Activated T-helper 17 cell treated with anti-CD3 and anti-CD28 coated beads, Interleukin-2, amount 50 U/mL, for 72 hours (primary cell): ENCODE measurements around the gene WIPF3. TPM values are rescaled to one million over a fixed set of nuclear protein-coding genes. Genes with fewer than 3 reads are reported as not detected.

Experiments
- ATAC-seq: fragments of 150-1000 bp; cut with Tn5 transposase; replicated peaks from 2 replicates; pipeline ENCODE4 v1.10.0; 2021; ENCODE audit warnings: mild to moderate bottlenecking, moderate library complexity
- H3K27ac Mint-ChIP-seq: one replicate; pipeline ENCODE4 v1.8.0; 2022; ENCODE audit warnings: mixed read lengths
- H3K27me3 Mint-ChIP-seq: one replicate; pipeline ENCODE4 v1.8.0; 2022; ENCODE audit warnings: mixed read lengths
- H3K36me3 Mint-ChIP-seq: one replicate; pipeline ENCODE4 v1.8.0; 2022; ENCODE audit warnings: low read depth, mild to moderate bottlenecking, mixed read lengths
- H3K4me1 Mint-ChIP-seq: one replicate; pipeline ENCODE4 v1.8.0; 2022; ENCODE audit warnings: mixed read lengths
- H3K4me3 Mint-ChIP-seq: one replicate; pipeline ENCODE4 v1.8.0; 2022; ENCODE audit warnings: mild to moderate bottlenecking, mixed read lengths
- H3K9me3 Mint-ChIP-seq: one replicate; pipeline ENCODE4 v1.8.0; 2022; ENCODE audit warnings: mixed read lengths
- total RNA-seq, 2 donors: library from RNA; stranded (reverse); gene quantifications; one replicate each; pipeline ENCODE4 v1.2.3, GENCODE V29; 2022

WIPF3 gene
- total RNA-seq, 2 donors from 2014 or later: not detected

- Mint-ChIP-seq H3K9me3 (no peaks in the 10 kb centered on the region), H3K4me3 (peak overlapping the region; percentile 43), H3K36me3 (no peaks in the 10 kb centered on the region), H3K27me3 (peaks cover 24% of the 10 kb centered on the region), H3K27ac (no peak overlapping the region), H3K4me1 (no peaks in the 10 kb centered on the region)
- peak; percentile 21 for ATAC-seq
Observed at GRCh38 chr7:29825775-29826529, 19.6 kb downstream of the WIPF3 start.

GRCh38 chr7:29826530-29826822 lies 20.2 kb downstream of the WIPF3 start:
- ATAC-seq: no peak
- no peaks in the 10 kb centered on the region for H3K9me3 Mint-ChIP-seq
- peaks cover 22% of the 10 kb centered on the region for H3K27me3 Mint-ChIP-seq
- H3K36me3 Mint-ChIP-seq: no peaks in the 10 kb centered on the region
- no peaks in the 10 kb centered on the region for H3K4me1 Mint-ChIP-seq
- peak overlapping the region; percentile 43 for H3K4me3 Mint-ChIP-seq
- no peak overlapping the region for H3K27ac Mint-ChIP-seq

- no peaks in the 10 kb centered on the region for H3K36me3 Mint-ChIP-seq
- no peak for ATAC-seq
- H3K4me1 Mint-ChIP-seq: no peaks in the 10 kb centered on the region
- H3K27ac Mint-ChIP-seq: no peak overlapping the region
- H3K9me3 Mint-ChIP-seq: no peaks in the 10 kb centered on the region
- H3K4me3 Mint-ChIP-seq: no peak overlapping the region
- peaks cover 18% of the 10 kb centered on the region for H3K27me3 Mint-ChIP-seq
Observed at GRCh38 chr7:29826904-29827303, 20.6 kb downstream of the WIPF3 start.

- Mint-ChIP-seq H3K4me1 (no peaks in the 10 kb centered on the region), H3K27ac (no peak overlapping the region), H3K36me3 (no peaks in the 10 kb centered on the region), H3K9me3 (peaks cover 3% of the 10 kb centered on the region), H3K4me3 (no peak overlapping the region), H3K27me3 (peaks cover 8% of the 10 kb centered on the region)
- ATAC-seq: no peak
Observed at GRCh38 chr7:29831705-29832104, 25.4 kb downstream of the WIPF3 start.

- Mint-ChIP-seq H3K4me3 (no peak overlapping the region), H3K27ac (no peak overlapping the region), H3K9me3 (peaks cover 3% of the 10 kb centered on the region), H3K27me3 (peaks cover 7% of the 10 kb centered on the region), H3K4me1 (no peaks in the 10 kb centered on the region), H3K36me3 (no peaks in the 10 kb centered on the region)
- ATAC-seq: no peak
Observed at GRCh38 chr7:29833929-29834328, 27.6 kb downstream of the WIPF3 start.

GRCh38 chr7:29835718-29836117 lies 29.4 kb downstream of the WIPF3 start:
- H3K9me3 Mint-ChIP-seq: peaks cover 3% of the 10 kb centered on the region
- no peak overlapping the region for H3K4me3 Mint-ChIP-seq
- no peaks in the 10 kb centered on the region for H3K36me3 Mint-ChIP-seq
- H3K27me3 Mint-ChIP-seq: peaks cover 11% of the 10 kb centered on the region
- no peak for ATAC-seq
- H3K4me1 Mint-ChIP-seq: no peaks in the 10 kb centered on the region
- H3K27ac Mint-ChIP-seq: no peak overlapping the region

GRCh38 chr7:29839302-29839701 lies 33.0 kb downstream of the WIPF3 start:
- no peak overlapping the region for H3K27ac Mint-ChIP-seq
- no peaks in the 10 kb centered on the region for H3K4me1 Mint-ChIP-seq
- H3K4me3 Mint-ChIP-seq: no peak overlapping the region
- no peak for ATAC-seq
- H3K9me3 Mint-ChIP-seq: no peaks in the 10 kb centered on the region
- H3K36me3 Mint-ChIP-seq: no peaks in the 10 kb centered on the region
- peaks cover 14% of the 10 kb centered on the region for H3K27me3 Mint-ChIP-seq

GRCh38 chr7:29839921-29840320 lies 33.6 kb downstream of the WIPF3 start:
- peaks cover 14% of the 10 kb centered on the region for H3K27me3 Mint-ChIP-seq
- ATAC-seq: no peak
- no peak overlapping the region for H3K27ac Mint-ChIP-seq
- H3K4me3 Mint-ChIP-seq: no peak overlapping the region
- no peaks in the 10 kb centered on the region for H3K36me3 Mint-ChIP-seq
- no peaks in the 10 kb centered on the region for H3K4me1 Mint-ChIP-seq
- no peaks in the 10 kb centered on the region for H3K9me3 Mint-ChIP-seq

- H3K27ac Mint-ChIP-seq: no peak overlapping the region
- peaks cover 22% of the 10 kb centered on the region for H3K27me3 Mint-ChIP-seq
- H3K4me1 Mint-ChIP-seq: no peaks in the 10 kb centered on the region
- ATAC-seq: no peak
- no peak overlapping the region for H3K4me3 Mint-ChIP-seq
- H3K9me3 Mint-ChIP-seq: no peaks in the 10 kb centered on the region
- no peaks in the 10 kb centered on the region for H3K36me3 Mint-ChIP-seq
Observed at GRCh38 chr7:29840701-29841100, 34.4 kb downstream of the WIPF3 start.

- Mint-ChIP-seq H3K27ac (no peak overlapping the region), H3K4me1 (no peaks in the 10 kb centered on the region), H3K4me3 (no peak overlapping the region), H3K36me3 (no peaks in the 10 kb centered on the region), H3K27me3 (peaks cover 22% of the 10 kb centered on the region), H3K9me3 (no peaks in the 10 kb centered on the region)
- no peak for ATAC-seq
Observed at GRCh38 chr7:29841926-29842701, 35.8 kb downstream of the WIPF3 start.

GRCh38 chr7:29843093-29843492 lies 36.8 kb downstream of the WIPF3 start:
- ATAC-seq: no peak
- H3K36me3 Mint-ChIP-seq: no peaks in the 10 kb centered on the region
- H3K9me3 Mint-ChIP-seq: no peaks in the 10 kb centered on the region
- H3K27ac Mint-ChIP-seq: no peak overlapping the region
- H3K4me3 Mint-ChIP-seq: no peak overlapping the region
- no peaks in the 10 kb centered on the region for H3K4me1 Mint-ChIP-seq
- peaks cover 23% of the 10 kb centered on the region for H3K27me3 Mint-ChIP-seq

- H3K9me3 Mint-ChIP-seq: no peaks in the 10 kb centered on the region
- H3K27ac Mint-ChIP-seq: no peak overlapping the region
- peaks cover 21% of the 10 kb centered on the region for H3K27me3 Mint-ChIP-seq
- no peaks in the 10 kb centered on the region for H3K4me1 Mint-ChIP-seq
- H3K36me3 Mint-ChIP-seq: no peaks in the 10 kb centered on the region
- H3K4me3 Mint-ChIP-seq: no peak overlapping the region
- ATAC-seq: no peak
Observed at GRCh38 chr7:29843726-29844125, 37.4 kb downstream of the WIPF3 start.

GRCh38 chr7:29844559-29844958 lies 38.3 kb downstream of the WIPF3 start:
- peaks cover 19% of the 10 kb centered on the region for H3K27me3 Mint-ChIP-seq
- no peak overlapping the region for H3K4me3 Mint-ChIP-seq
- H3K36me3 Mint-ChIP-seq: no peaks in the 10 kb centered on the region
- no peak for ATAC-seq
- H3K9me3 Mint-ChIP-seq: no peaks in the 10 kb centered on the region
- H3K27ac Mint-ChIP-seq: no peak overlapping the region
- H3K4me1 Mint-ChIP-seq: no peaks in the 10 kb centered on the region

- ATAC-seq: no peak
- no peaks in the 10 kb centered on the region for H3K36me3 Mint-ChIP-seq
- H3K4me1 Mint-ChIP-seq: no peaks in the 10 kb centered on the region
- H3K9me3 Mint-ChIP-seq: no peaks in the 10 kb centered on the region
- no peak overlapping the region for H3K4me3 Mint-ChIP-seq
- H3K27ac Mint-ChIP-seq: no peak overlapping the region
- peaks cover 14% of the 10 kb centered on the region for H3K27me3 Mint-ChIP-seq
Observed at GRCh38 chr7:29847496-29847895, 41.2 kb downstream of the WIPF3 start.

GRCh38 chr7:29847916-29848315 lies 41.6 kb downstream of the WIPF3 start:
- Mint-ChIP-seq H3K9me3 (no peaks in the 10 kb centered on the region), H3K4me3 (no peak overlapping the region), H3K27me3 (peaks cover 14% of the 10 kb centered on the region), H3K4me1 (no peaks in the 10 kb centered on the region), H3K36me3 (no peaks in the 10 kb centered on the region), H3K27ac (no peak overlapping the region)
- ATAC-seq: no peak
